Astrocyte (in vitro differentiated cells and primary cell): ENCODE results near the gene UBXN7.

ENCODE experiments used
- CTCF ChIP-seq: IDR thresholded peaks from 2 replicates; pipeline ENCODE4 v1.5.1; 2011; ENCODE audit warnings: low read depth, mild to moderate bottlenecking, inconsistent platforms, low read length, moderate library complexity; ENCODE audit not compliant: insufficient read depth
- EZH2 ChIP-seq: IDR thresholded peaks from 2 replicates; pipeline ENCODE4 v1.6.1; 2012; ENCODE audit warnings: mild to moderate bottlenecking, low read length, inconsistent platforms; ENCODE audit not compliant: insufficient read depth

- TF ChIP-seq EZH2 (no peak), CTCF (no peak)
Observed at GRCh38 chr3:196409409-196409808, 22.8 kb downstream of the UBXN7 start.
